Fibroblast of skin of left biceps (primary cell): Measurements from ENCODE around the gene PPP1R12C.
A peak's percentile ranks its signal among the peaks of the same experiment; 100 is the strongest.
"Not testable (repeated sequence)": the region's sequence is repeated elsewhere in the genome, so short reads cannot be mapped to it uniquely, and the experiment has no call there.

Experiments
- DNase-seq, 2 experiments: peaks; one replicate each; pipeline ENCODE4 v3.0.0-alpha.2; 2013; ENCODE audit warnings: low read depth in 2 of 2

Gene PPP1R12C

DNA sequence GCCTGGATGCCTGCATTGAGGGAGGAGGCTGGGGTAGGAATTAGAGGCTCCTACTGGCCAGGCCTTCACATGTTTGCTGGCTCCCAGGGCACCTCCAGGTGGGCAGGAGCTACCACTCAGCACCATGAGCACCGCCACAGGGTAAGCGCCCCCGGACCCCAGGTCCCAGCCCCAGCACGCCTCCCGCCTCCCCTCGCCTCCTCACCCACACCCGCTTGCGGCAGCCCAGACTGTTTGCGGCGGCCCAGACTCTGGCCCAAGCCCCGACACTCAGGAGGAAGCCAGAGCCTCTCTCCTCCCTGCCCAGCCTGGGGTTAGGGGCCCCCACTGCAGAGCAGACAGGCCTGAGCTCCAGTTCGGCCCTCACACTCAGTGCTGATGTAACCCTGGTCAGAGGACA lies 41.1 kb downstream of the PPP1R12C start:
- DNase-seq, result no peak

DNA sequence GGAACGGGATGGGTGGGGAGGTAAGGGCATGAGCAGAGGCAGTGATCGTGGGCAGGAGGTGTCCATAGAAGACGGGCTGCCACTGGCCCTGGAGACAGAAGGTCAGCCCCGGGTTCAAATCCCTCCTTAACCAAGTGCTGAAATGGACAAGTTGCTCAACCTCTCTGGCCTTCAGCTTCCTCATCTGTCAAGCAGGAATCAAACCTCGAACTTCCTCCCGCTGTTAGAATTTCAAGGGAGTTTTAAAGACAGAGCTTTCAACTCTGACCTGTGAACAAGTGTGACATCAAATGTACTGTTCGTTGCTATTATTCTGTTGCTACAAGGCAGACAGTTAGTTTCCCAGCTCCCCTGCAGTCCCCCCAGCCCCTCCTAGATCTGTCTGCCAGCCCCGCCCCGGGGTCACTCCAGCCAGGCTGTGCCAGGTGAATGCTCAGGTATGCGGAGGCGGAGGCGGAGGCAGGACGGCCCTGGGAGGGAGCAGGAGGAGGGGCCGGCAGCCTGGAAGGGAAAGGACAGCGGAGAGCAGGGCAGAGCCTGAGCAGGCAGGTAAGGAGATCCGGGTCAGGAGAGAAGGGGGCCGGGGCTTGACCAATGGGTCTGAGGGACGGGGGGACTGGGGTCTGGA lies 42.0 kb downstream of the PPP1R12C start, which contains the start of gene EPS8L1:
EPS8L1 (plus strand) TSS at position 499 of the 628 bp plus-strand sequence. CDS start 576 bp downstream, outside the sequence.
- DNase-seq, result no peak

DNA sequence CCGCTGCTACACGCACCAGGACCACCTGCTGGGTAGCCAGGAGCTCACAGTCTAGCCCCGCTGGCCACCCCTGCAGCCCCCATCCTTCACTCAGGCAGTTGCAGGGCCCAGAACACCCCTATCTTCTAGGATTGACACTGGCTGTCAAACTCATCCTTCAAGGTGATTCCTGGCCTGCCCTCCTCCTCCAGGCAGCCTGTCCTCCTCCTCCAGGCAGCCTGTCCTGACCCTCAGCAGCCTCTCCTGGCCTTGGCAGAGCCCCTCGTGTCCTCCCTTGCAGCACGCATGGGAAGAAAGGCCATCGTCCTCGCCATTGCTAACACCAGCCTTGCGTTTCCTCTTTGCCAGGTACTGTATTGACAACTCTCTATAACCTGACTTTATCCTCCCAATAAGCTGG lies 45.5 kb downstream of the PPP1R12C start:
- no peak for DNase-seq

DNA sequence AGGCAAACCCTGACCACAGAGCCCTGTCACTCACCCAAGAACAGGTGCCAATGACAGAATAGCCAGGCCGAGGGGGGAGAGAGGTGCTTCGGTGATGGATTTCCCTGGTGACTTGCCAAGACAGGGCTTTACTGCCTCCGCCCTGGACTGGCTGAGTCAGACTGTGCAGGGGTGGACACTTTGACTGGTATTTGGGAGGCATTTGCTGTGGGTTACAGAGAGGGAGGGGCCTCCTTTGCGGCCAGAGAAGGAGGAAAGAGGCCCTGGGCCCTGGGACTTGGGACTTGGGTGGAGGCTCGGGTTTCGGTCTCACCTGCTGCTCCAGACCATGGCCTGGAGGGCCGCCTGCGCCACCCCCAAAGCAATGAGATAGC lies 46.3 kb downstream of the PPP1R12C start:
- DNase-seq, result no peak

DNA sequence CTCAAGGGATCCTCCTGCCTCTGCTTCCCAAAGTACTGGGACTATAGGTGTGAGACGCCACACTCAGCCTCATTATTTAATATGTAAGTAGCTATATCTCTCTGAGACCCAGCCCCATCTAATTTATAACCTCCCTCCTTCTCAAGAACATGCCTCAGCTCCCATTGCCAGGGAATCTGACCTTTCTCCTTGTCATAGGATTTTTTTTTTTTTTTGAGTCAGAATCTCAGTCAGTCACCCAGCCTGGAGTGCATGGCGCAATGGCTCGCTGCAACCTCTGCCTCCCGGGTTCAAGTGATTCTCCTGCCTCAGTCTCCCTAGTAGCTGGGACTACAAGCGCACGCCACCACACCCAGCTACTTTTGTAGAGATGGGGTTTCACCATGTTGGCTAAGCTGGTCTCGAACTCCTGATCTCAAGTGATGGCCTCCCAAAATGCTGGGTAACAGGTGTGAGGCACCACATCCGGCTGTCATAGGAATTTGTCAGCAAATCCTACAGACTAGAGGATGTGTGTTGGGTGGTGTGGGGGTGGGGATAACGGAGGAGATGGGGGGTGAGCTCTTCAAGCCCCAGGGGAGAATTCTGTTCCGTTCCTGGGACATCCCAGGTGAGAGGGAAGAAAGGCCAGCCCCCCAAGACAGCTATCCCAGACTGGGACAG lies 46.8 kb downstream of the PPP1R12C start:
- no peak for DNase-seq

DNA sequence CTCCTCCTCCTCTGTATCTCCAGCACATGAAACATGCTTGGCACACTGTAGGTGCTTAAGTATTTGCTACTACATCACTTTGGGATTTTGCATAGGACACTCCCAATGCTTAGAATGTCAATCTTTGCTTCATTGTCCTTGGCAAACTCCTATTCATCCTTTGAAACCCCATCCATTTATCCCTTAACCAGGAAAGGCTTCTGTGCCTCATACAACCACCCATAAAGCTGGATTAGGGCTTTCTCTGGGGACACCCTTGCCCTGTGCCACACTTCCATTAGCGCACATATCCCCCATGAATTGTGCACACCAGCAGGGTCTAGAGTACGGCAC lies 47.6 kb downstream of the PPP1R12C start:
- no peak for DNase-seq

DNA sequence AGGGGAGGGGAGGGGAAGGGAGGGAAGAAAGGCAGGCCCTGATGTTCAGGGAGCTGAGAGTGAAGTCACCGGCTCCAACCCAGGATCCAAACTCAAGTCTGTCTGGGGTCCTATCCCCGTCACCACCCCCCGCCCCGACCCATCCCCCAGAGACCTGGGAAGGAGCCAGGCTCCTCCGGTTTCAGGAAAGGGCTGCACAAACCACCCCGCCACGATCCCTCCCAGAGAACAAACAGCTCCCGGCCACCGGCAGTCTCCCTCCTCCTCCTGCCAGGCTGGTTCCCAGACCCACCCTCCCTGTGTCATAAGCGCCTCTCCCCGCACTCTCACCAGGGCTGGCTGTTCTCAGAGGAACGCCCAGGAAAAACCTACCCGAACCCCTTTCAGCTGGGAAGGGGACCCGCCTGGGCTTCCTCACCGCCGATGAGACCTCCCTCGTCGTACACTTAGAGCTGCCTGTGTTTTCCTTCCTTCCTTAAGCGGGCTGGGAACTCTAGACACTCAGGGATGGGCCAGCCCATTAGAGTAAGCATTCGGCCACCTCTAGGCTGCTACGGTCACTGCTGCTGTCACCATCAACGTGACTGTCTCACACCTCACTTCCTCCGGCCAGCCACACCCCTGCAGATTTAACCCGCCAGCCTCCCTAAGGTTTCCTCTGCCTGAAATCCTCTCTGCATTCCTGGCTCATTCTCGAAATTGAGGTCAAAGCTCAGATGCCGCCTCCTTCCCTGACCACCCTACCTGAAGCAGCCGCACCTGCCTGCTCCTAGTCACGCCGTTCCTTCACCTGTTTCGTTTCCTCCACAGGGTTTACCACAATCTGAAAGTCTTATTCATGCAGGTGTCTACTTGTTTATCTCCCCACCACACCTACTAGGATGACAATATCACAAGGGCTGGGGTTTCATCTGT lies 48.2 kb downstream of the PPP1R12C start:
- DNase-seq, result no peak

DNA sequence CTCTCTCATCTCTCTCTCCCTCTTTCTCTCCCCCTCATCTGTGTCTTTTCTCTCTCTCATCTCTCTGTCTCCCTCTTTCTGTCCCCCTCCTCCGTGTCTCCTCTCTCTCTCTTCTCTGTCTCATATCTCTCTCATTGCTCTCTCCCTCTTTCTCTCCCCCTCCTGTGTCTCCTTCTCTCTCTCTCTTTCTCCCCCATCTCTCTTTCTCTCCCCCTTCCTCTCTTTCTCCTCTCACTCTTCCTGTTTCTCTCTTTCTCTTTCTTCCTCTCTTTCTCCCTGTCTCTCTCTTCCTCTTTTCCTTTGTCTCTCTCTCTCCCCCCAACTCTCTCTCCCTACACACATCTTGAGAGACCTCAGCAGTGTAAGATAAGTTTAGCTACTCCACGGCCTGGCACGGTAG lies 49.6 kb downstream of the PPP1R12C start:
- no peak for DNase-seq

DNA sequence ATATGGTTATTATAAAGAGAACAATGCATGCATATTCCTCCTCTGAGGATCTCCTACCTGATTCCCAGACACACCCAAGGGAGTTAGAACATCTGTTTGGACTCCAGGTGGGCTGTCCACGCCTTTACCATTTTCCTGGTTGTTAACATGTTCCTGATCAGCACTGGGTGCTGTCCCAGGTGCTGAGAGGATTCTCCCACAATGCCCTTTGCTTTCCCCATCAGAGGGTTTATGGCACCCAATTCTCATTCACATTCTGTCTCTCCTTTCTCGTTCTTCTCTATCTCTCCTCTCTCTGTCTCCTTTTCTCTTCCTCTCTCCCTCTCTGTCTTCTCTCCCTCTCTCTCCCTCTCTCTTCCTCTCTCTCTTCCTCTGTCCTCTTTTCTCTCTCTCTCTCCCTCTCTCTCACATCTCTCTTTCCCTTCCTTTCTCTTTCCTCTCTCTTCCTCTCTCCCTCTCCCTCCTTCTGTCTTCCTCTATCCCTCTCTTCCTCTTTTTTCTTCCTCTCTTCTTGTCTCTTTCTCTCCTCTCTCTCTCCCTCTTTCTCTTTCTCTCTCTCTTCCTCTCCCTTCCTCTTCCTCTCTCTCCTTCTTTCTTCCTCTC lies 51.2 kb downstream of the PPP1R12C start:
- DNase-seq, result no peak

DNA sequence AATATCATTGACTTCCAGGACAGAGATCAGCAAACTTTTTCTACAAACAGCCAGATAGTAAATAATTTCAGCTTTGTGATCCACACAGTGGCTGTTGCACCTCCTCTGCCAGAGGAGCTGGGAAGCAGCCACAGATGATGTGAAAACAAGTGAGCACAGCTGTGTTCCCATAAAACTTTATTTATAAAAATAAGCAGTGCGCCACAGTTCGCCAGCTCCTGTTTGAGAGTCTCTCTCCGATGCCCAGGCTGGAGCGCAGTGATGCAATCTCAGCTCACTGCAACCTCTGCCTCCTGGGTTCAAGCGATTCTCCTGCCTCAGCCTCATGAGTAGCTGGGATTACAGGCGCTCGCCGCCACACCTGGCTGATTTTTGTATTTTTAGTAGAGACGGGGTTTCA lies 51.9 kb downstream of the PPP1R12C start:
- DNase-seq, result not testable (repeated sequence)

DNA sequence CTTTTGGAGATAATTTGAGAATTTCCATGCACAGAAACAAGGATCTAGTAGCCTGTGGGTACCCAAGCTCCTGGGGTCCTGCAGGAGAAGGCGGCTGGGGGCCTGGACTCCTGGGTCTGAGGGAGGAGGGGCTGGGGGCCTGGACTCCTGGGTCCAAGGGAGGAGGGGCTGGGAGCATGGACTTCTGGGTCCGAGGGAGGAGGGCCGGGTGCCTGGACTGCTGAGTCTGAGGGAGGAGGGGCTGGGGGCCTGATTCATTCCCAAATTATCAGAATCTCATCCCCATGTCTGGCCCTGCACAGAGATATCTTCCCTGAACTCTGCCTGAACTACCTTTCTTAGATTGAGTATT lies 54.0 kb downstream of the PPP1R12C start:
- DNase-seq, result no peak

DNA sequence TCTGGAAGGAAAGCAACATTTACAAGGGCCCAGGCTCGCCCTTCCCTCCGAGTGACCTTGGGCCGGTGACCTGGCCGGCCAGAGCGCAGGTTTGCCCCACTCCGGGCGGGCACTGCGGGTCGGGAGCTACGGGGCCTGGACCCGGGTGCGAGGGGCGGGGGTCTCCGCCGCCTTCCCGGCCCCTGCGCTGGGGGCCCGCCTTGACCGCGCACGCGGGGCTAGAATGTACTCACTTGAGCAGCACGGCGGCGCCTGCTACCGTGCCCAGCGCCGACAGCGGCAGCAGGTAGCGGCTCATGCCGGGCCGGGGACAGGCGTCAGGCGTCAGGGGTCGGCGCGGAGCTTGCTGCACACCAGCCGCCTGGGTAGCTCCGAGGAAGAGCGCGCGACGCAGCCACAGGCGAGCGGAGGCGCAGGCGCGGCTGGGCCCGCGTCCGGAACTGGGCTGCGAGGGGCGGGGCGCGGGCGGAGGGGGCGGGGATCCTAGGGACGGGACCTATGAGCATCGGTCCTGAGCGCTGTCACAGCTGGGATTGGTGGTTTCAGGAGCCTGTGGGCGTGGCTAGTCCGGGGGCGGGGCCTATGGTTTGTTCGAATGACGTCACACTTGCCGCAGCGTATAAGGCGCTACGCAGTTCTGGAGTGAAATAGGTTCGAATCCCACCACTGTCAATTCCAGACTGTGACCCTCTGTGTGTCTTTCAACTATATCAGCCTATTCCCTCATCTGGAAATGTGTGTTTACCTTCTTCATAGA lies 54.5 kb downstream of the PPP1R12C start, which contains the start of gene RDH13:
RDH13 (minus strand) TSS at position 414 of the 757 bp plus-strand sequence; CDS start at position 298, 116 bp downstream.
- DNase-seq, result peak; percentile 78 to 81

DNA sequence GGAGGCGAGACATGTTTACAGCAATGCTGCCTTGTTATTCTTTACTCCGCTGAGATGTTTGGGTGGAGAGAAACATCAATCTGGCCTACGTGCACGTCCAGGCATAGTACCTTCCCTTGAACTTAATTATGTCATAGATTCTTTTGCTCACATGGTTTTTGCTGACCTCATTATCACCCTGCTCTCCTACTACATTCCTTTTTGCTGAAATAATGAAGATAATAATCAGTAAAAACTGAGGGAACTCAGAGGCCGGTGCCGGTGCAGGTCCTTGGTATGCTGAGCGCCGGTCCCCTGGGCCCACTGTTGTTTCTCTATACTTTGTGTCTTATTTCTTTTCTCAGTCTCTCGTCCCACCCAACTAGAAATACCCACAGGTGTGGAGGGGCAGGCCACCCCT lies 57.1 kb downstream of the PPP1R12C start:
- not testable (repeated sequence) for DNase-seq

DNA sequence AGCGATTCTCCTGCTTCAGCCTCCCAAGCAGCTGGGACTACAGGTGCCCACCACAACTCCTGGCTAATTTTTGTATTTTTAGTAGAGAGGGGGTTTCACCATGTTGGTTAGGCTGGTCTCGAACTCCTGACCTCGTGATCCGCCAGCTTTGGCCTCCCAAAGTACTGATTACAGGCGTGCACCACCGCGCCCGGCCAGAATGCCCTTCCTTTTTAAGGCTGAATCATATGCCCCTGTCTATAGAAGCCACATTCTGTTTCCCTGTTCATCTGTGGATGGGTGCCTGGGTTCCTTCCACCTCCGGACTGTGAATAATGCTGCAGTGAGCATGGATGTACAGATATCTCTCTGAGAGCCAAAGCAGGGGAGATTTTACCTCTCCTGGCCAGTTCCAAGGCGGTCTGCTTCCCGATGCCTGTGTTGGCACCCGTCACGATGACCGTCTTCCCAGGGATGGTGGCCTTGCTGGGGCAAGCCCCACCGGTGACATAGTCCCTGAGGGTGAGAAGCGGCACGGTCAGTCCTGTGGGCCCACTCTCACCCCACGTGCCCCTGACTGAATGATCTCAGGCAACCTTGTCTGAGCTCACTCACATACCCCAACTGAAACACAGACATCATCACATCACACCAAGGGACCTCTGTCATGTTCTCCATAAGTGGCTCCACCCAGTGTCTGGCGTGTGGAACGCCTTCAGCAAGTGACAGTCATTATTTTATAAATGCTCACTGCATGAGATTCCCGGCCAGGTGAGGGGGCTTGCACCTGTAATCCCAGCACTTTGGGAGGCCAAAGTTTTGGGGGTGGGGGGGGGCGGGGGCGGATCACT lies 58.4 kb downstream of the PPP1R12C start:
- DNase-seq, result no peak

DNA sequence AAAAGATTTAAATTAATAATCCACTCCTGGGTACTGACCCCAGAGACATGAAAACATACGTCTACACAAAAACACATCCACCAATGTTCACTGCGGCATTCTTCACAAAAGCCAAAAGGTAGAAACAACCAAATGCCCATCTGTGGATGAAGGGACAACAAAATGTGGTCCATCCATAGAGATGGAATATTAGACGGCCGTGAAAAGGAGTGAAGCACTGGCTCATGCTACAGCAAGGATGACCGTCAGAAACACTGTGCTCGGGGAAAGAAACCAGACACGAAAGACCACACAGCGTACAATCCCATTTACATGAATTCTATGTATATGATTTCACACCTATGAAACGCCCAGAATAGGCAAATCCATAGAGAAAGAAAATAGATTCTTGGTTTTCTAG lies 60.6 kb downstream of the PPP1R12C start:
- no peak for DNase-seq

DNA sequence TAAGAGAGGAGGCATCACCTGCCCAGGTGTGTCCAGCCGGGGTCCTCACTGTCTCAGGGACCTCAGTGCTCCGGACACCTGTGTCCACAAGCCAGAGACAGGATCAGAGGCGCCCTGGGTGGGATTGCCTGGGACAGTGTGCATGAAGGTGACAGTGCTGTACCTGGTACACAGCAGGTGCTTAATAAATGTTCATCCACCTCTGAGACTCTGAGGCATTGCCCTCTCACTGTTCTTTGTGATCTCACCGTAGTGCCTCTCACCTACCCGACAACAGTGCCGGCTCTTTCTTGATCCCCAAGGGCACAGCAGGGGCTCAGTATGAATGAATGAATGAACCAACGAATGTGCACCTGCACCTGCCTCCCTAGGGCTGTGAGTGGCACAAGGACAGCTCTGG lies 63.7 kb downstream of the PPP1R12C start:
- no peak for DNase-seq

DNA sequence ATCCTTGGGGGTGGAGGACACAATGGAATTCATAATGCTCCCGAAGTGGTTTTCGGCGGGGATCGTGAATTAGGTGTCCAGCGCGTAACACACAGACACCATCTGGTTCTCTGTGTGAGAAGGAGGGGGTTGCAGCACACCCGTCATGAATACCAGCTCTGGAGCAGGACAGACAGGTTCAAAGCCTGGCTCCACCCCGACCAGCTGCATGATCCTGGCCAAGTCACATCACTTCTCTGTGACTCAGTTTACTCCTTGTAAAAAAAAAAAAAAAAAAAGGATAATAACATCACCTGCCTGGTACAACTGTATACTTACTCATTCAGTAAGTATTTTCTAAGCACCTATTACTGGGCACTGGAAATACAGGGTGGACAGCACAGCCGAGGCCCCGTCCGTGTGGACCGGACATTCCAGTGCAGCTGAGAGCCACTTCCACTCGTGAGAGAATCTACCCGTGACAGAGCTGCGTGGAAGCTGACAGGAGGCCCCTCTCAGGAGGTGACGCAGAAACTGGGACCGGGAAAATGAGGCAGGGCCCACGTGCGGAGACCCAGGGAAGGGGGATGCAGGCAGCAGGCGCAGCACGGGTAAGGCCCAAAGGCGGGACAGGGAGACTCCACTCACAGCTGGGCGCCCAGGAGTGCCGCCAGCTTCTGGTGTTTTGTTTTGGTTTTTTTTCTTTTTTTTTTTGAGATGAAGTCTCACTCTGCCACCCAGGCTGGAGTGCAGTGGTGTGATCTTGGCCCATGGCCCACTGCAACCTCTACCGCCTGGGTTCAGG lies 66.5 kb downstream of the PPP1R12C start:
- no peak for DNase-seq

DNA sequence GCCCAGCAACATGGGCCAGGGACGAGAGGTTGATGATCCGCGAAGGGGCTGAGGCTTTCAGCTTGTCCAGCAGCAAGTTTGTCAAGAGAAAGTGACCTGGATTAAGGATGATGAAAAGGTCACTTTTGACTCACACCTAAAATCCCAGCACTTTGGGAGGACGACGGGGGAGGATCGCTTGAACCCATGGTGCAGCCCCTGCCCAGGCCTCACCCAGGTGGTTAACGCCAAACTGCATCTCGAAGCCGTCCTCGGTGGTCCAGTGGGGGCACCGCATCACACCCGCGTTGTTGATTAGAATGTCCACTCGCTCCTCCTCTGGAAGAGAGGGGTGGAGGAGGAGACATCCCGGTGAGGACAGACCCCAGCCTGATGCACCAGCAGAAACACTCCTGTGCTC lies 69.0 kb downstream of the PPP1R12C start:
- no peak for DNase-seq

DNA sequence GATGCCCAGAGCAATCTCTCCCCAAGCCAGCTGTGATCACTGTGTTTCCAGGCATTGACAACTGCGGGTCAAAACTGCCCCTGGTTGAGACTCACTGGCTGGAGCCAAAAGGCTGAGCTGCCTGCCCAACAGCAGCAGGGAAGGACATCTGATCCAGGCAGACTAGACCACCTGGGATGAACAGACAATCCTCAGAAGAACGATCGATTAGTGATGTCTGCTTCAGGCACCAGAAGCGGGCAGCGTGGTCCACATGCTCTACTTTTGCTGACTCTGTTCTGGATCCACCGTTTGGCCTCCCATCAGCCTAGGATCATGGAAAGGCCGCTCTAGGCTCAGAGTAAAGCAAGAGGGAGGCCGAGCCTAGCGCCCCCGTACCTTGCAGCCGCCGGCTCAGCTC lies 69.5 kb downstream of the PPP1R12C start:
- no peak for DNase-seq
